ENCODE results near the gene CCL28.

Gene CCL28

DNA sequence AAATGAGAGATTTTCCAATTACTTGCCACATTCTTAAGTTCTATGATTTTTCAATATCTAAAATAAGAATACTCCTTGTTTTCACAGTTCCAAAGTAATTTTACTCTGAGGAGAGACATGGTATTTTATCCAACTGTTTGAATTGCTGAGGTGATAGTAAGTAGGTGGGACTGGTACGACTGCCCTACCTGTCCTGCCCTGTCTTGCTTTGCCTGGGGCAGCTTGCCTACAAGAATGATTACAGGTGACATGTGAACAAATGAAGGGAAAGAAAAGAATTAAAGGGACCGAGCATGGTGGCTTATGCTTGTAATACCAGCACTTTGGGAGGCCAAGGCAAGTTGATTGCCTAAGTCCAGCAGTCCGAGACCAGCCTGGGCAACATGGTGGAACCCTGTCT is 57.4 kb downstream of the CCL28 start:
- FAIRE-seq, result no peak

DNA sequence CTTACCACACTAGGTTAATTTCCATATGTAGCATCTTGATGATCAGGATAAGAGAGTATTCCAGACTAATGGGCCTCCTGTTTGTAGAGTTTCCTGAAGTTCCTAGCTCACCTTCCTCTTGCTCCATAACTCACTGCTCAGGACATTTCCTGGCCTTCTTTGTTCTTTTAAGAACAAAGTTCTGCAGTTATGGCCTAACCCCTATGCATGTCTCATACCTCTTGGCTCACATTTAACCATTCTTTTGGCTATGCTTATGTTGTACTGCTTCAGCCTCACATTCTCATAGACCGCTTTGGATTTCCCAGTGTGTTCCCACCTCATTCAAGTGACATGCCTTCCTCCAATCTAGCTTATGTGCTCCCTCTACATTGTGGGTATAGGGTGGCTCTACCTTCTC is 58.5 kb downstream of the CCL28 start:
- FAIRE-seq, result no peak

DNA sequence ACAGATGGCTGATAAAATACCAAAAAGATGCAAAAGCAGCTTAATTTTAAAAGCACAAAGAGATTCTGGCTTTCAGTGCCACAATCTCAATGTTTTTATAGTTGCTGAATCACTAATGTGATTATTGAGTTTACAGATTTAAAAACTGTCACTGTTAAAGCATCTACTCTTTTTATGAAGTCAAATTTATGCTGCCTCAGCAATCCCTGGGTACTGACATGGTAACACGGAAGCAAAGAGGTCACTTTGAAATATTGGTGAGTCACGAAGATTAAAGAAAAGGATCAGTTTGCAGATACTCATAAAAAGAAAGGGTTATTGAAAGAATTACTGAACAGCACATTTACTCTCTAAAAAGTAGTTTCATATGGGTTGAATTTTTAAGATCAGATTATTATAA is 59.3 kb downstream of the CCL28 start:
- no peak for FAIRE-seq

DNA sequence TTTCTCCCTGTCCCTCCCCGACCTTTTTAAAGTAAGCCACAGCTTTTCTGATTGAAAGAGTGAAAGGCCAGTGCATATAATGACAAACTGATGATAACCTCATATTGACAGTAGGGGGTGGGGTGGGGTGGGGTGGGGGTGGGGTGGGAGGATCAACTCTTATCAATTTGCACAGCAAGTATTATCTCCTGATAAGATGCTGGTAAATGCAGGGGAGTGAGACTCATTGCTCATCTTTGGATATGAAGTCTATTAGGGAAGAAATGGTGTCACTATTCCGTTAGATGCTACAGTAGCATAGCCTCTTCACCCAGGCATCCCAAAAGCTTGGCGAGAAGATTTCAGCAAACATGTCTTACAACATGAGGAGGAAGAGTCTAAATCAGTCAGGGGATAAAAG is 60.1 kb downstream of the CCL28 start:
- no peak for FAIRE-seq

DNA sequence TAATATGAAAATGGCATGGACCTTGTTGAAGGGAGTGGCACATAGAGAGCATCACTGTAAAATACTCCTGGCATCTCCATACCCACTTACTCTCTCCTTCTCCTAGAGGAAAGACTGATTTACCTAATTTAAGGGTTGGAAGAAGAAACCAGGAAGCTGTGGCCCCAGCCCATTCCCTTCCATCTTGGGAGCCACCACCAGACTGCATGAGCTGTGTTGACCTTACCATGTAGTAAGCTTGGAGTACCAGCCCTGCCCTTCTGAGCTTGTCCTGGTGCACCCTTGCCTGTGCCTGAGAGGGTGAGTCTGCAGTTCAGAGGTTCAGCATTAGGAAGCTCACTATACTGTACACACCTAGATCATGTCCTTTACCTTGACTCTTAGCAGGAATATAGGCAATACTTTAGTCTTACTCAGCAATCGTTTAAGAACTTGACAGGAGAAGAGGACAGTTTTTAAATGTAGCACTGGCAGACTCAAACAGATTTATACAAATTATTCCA is 63.3 kb downstream of the CCL28 start:
- no peak for FAIRE-seq

DNA sequence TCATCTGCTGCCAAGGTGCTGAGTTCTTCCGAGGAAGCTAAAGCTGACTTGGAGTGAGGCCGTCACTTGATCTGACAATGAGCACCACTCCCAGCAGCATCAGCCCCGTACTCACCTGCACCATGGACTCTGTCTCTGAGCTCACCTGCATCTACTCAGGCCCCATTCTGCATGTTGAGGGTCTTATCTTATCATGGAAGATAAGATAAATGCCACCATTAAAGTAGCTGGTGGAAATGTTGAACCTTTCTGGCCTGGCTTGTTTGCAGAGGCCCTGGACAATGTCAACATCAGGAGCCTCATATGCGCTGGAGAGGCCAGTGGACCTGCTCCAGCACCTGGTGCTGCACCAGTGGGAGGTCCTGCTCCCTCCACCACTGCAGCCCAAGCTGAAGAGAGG is 64.0 kb downstream of the CCL28 start:
- FAIRE-seq, result no peak

DNA sequence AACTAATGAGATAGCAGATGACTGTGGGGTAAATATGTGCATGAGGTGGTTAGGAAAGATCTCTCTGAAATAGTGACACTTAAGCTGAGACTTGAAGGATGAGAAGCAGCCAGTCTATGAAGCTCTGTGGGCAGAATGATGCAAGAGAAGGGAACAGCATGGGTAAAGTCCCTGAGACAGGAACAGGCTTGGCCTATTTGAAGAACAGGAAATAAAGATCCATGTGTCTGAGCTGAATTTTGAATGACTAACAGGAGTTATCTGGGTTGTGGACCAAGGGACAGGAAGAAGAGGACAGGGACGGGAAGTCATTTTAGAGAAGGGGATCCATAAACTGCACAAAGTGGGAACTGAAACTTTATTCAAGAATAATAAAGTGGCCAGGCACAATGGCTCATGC is 73.3 kb downstream of the CCL28 start:
- FAIRE-seq, result no peak

DNA sequence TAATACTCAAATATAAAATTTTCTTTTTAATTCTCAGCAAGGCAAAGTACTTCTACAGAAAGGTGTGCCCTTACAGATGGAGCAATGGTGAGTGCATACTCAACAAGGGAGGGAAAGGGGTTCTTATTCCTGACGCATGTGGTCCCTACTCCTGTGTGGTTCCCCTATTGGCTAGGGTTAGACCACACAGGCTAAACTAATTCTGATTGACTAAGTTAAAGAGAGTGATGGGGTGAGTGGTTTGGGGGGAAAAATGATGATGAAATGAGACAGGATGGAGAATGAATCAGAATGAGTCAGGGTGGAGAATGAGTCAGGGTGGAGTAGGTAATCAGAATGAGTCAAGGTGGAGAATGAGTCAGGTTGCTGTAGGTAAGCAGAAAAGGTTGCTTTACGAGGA is 76.0 kb downstream of the CCL28 start:
- no peak for FAIRE-seq

DNA sequence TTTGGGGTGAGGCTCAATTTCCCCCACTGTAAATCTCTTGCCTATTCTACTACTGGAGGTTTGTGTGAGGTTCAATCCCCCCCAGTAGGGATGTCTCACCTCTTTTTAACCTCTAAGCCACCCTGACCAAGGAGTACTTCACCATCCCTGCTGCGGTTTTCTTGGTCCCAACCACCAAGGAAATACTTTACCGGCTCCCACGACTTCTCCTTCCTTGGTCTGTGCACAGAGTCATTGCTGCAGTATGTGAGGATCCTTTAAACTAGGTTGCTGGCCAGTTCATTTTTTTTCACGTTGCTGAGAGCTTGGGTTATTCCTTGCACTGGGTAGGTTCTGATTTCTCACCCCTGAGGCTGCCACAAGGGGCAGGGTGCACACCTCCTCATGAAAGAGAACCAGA is 76.5 kb downstream of the CCL28 start:
- no peak for FAIRE-seq

DNA sequence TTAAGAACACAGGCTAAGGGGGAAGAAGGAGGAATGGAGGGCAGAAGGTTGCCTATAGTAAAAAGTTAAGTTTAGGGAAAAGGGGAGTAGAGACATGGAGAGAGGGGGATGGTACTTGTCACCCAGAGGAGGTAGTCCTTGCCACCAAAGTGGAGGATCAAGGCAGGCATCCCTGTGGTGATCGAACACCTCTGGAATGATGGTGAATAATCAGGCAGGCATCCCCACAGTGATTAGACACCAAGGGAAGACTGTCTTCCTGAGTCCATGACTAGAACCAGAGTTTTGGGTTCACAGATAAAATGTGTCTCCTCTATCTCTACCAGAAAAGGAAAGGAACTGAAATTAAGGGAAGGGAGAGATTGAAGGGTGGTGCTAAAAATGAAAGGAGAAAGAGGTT is 79.8 kb downstream of the CCL28 start:
- no peak for FAIRE-seq

Data from TTC549 (cell line).